LNCAP (cell line): ENCODE measurements around the gene MRPL10.

Experiments used
- CTCF ChIP-seq: fragments of 450-650 bp; IDR thresholded peaks from 2 replicates; pipeline ENCODE4 v1.5.1; 2017; ENCODE audit warnings: mild to moderate bottlenecking

MRPL10 gene

DNA sequence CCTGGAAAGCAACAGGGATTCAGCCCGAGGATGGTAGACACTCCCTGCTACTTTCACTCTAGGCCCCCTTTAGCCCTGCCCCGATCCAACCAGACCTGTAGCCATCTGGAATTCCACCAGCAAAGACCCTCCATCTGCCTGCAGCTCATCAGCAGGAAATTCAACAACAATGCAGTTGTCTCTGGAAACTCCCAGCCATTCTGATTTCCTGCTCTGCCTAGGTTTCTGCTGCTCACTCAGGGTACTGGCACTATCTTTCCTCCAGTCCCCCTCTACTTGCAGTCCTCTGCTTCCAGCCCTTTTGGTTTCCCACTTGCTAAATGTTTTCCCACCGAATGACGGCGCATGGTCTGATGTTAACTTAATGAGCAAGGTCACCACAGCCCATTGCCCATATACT is 22.3 kb upstream of the MRPL10 start:
- TF ChIP-seq CTCF, result no peak

- no peak for TF ChIP-seq CTCF
These were observed 21.0 kb upstream of the MRPL10 start for GRCh38 chr17:47852113-47852949.

DNA sequence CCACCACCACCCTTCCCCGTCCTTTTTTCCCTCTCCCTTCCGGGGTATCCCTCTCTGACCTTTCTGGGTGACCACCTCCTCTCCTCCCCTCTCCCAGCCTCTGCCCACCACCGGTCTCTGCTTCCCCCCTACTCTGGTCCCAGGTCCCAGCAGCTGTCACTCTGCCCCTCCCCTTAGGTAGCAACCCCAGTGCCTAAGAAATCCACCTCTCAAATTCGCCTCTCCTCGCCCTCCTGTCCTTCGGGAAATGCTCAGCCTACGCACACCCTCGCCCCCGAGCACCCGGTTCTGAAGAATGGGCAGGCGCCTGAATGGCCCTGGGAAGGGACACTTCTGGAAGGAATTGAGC is 20.4 kb upstream of the MRPL10 start:
- no peak for TF ChIP-seq CTCF

DNA sequence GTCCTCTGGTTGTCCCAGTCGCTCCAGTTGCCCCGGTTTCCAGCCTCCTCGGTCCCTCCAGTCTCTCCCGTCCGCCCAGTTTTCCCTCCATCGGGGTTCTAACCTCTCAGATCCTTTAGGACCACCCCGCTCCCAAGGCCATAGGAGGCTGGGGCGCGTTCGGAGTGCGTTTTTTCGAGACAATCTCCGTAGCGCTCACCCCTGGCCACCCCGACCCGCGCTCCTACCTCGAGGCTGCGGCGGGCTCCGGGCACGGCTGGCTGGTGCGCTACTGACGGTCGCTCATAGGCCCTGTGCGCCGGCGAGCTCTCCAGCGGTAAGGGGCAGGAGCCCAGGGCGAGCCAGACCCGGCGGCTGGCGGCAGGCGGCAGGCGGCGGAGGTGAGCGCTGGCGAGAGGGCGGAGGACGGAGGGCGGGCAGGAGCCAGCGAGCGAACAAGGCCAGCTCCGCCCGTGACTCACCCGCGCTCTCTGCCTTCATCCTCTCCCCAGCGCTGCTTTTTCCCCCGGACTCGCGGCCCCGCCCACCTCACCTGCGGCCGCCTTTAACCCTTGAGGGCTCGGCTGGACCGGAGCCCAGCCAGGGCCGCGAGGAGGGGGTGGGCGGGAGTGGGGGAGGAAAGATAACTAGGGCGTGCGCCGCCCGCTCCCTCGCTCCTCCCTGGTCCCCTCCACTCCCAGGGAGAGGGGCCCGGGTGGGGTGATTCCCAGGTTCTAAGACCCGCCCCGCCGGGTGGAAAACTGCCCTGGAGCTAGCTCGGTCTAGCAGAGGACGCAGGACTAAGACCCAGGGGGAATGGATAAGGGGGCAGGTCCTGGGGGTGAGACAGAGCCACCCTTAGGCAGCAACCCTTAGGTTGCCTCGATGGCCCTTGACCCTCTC is 19.6 kb upstream of the MRPL10 start, which contains the start of gene SP6:
SP6 (minus strand) TSS at position 472 of the 882 bp plus-strand sequence. CDS start 2,734 bp downstream, outside the sequence.
- peak; percentile 44 for TF ChIP-seq CTCF

- TF ChIP-seq CTCF, result no peak
These were observed 19.0 kb upstream of the MRPL10 start for GRCh38 chr17:47850373-47850691.

GRCh38 chr17:47848198-47848513 is 16.8 kb upstream of the MRPL10 start:
- TF ChIP-seq CTCF, result no peak

GRCh38 chr17:47847341-47848197 is 16.2 kb upstream of the MRPL10 start:
- peak; percentile 63 for TF ChIP-seq CTCF
